ENCODE measurements around the gene MSH3.
"Not testable (repeated sequence)": the region's sequence is repeated elsewhere in the genome, so short reads cannot be mapped to it uniquely, and the experiment has no call there.

Gene MSH3

DNA sequence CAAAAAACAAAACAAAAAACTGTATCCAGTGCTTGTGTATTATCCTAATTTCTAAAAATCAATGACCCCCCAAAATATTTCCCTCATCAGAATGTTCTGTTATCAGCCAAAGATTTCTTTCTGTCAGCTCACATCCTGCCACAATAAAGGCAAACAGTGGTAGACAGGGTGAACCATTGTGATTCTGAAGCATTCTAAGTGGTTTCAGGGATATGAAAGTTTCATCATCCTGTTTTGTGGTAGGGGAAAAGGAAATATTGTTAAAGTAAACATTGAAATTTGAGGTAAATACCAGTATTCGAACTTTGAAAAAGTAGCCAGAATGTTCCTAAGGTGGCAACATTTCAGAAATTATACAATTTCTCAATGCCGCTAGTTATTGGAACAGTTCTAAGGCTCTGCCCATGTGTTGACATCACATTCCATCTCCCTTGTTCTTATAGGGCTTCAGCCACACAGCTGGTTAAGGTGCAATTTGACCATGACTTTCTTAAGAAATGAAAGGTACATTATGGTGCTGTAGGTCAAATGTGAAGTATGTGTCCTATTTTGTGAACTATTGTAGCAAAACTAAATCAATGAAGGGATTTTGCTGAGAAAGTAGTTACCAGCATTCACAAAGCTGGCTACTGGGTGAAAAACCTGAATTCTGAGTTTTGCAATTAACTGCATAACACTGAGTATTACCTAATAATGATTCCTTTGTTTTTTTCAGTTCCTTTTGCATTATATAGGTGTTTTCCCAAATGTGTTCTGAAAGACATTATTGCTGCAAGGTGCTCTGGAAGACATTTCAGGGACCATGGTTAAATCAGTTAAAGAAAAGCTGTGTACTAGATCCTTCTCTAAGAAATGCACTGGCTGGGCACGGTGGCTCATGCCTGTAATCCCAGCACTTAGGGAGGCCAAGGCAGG is 198.1 kb downstream of the MSH3 start:
- no peak for DNase-seq (ENCODE audit: low read depth, low spot score)

DNA sequence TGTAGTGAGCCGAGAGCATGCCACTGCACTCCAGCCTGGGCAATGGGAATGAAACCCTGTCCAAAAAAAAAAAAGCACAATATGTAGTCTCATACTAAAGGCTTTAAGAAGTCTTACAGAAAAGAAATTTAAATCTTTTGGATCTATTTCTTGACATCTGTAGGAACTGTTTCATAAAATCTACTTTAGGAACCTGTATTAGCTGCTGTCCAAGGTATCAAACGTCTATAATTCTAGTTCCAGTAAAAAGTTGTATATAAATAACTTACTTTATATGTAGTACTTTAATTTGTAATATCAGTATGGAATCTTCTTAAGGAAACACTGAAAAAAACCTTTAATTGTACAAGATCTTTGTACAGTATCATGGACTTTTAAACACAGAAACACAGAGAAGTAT is 199.0 kb downstream of the MSH3 start:
- DNase-seq (ENCODE audit: low read depth, low spot score): no peak

DNA sequence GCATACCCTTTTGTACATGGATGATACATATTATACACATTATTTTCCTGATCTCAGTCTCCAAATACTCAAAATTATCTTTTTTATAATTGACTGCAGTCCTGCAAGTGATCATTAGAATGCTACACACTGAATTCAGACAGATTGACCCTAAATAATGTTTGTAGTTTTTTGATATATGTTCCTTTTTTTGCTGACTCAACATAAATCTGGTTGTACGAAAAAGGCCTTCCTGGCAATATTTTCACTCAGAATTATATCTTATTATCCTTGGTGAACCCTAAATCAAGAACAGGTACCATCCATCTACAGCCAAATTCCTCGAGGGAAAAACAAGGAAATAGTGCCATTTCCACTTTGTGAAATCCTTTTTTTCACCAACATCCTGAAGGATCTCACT is 200.1 kb downstream of the MSH3 start:
- no peak for DNase-seq (ENCODE audit: low read depth, low spot score)

DNA sequence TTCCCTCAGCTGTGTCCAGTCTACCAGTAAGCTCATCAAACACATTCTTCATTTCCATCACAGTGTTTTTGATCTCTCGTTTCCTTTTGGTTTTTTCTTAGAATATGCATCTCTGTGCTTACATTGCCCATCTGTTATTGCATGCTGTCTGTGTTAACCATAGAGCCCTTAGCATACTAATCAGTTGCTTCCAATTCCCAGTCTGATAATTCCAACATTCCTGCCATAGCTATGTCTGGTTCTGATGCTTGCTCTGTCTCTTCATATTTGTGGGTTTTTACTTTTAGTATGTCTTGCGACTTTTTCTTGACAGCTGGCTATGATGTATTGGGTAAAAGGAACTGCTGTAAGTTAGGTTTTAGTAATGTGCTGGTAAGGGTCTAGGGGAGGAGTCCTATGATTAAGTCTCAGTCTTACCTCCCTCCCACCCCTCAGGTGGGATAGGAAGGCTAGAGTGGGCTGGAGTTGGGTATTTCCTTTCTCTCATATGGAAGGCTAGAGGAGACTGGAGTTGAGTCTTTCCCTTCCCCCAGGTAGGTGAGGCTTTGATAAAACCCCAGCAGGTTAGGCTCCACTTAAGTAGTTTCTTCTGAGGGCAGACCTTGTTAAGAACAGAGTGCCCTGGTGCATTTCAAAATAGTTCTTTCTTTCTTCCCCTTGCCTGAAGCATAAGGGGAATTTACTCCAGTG is 206.6 kb downstream of the MSH3 start:
- no peak for DNase-seq (ENCODE audit: low read depth, low spot score)

DNA sequence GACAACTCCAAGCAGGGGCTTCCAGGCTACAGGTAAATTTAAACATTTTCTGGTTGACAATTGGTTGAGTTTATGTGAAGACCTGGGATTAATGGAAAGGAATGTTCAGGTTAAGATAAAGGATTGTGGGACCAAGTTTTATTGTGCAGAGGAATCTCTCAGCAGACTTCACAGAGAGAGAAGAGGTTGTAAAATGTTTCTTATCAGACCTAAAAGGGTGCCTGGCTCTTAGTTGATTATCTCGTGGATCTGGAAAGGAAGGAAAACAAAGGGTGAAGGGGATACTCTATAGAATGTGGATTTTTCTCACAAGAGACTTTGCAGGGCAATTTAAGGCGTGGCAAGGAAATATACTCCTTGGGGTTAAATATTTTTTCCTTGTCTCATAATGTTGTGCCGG is 209.3 kb downstream of the MSH3 start:
- DNase-seq (ENCODE audit: low read depth, low spot score): no peak

DNA sequence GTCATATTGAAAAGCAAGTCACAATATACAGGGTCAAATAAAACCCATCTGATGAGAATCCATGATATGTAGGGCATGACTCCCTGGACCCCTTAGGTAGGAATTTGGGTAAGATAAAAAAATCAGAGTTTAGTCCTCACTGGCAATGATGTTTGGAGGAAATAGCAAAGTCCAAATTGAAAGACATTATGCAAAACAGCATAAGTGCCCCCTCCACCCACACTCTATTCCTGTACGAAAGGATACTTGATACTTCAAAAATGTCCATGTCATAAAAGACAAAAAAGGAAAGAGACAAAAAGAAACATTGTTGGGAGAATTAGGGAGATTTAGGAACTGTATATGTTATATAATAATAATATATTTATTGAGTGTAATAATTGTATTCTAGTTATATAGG is 209.7 kb downstream of the MSH3 start:
- DNase-seq (ENCODE audit: low read depth, low spot score): no peak

GRCh38 chr5:80864706-80865435 is 210.4 kb downstream of the MSH3 start:
- DNase-seq (ENCODE audit: low read depth, low spot score): no peak

- DNase-seq (ENCODE audit: low read depth, low spot score): no peak
Measured at GRCh38 chr5:80865551-80865950, 211.1 kb downstream of the MSH3 start.

DNA sequence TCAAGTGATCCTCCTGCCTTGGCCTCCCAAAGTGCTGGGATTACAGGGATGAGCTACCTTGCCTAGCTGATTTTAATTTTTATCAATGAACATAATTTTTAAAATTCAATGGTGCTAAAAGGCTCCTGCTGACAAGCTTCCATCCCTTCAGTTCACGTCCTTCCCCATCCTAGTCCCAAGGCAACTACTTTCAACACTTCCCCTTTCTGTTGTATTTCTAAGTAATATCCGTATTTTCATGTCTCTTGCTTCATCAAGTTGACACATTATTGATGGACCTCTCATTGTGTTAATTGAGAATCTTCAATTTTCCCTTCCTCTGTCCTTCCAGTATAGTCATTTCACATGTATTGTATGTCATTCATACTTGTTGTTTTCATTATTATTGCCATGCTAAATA is 211.9 kb downstream of the MSH3 start:
- no peak for DNase-seq (ENCODE audit: low read depth, low spot score)

DNA sequence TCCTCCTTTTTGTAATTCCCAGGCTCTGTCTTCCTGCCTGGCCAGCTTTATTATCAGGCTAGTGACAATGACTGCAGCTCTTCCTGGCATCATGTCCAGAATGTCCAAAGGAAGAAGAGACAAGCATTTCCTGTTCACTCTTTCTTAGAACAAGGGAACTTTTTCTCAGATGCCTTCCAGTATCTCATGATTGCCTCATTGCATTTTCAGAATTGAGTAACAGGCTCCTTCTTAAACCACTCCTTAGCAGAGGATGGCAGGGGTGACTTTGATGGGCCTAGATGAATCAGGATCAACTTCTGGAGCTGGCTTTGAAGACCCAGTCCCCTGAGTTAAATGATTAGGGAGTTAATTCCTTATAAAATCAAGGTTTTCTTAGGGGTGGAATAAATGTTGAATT is 212.8 kb downstream of the MSH3 start:
- no peak for DNase-seq (ENCODE audit: low read depth, low spot score)

DNA sequence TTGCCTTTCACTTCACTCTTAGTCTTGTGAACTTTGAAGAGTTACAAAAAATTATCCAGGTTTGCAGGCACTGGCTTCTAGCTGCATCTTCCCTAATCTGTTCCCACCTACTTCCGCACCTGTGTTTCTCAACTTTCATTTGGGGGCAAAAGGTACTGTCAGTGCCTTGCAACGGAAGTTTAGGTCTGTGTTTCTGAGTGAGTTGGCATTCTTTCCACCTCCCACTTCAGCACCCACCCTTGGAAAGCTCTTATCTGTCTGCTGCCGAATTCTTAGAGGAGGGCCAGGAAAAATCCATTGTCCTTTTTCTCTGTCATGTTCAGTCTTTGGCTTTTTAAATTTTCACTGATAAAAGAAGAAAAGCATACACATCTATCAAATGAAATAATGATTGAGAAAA is 216.0 kb downstream of the MSH3 start:
- no peak for DNase-seq (ENCODE audit: low read depth, low spot score)

- no peak for DNase-seq (ENCODE audit: low read depth, low spot score)
Measured at GRCh38 chr5:80871541-80871961, 217.1 kb downstream of the MSH3 start.

- DNase-seq (ENCODE audit: low read depth, low spot score): no peak
Measured at GRCh38 chr5:80874162-80874561, 219.7 kb downstream of the MSH3 start.

- no peak for DNase-seq (ENCODE audit: low read depth, low spot score)
Measured at GRCh38 chr5:80877592-80877991, 223.1 kb downstream of the MSH3 start.

DNA sequence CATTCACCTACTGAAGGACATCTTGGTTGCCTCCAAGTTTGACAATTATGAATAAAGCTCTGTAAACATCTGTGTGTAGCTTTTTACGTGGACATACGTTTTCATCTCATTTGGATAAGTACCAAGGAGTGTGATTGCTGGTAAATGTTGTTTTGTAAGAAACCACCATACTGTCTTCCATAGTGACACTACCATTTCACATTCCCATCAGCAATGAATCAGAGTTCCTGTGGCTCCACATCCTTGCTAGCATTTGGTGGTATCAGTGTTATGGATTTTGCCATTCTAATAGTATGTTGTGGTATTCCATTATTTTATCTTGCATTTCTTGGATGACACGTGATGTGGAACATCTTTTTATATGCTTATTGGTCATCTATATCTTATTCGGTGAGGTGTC is 227.3 kb downstream of the MSH3 start:
- DNase-seq (ENCODE audit: low read depth, low spot score): no peak

GRCh38 chr5:80883390-80883789 is 228.9 kb downstream of the MSH3 start:
- not testable (repeated sequence) for DNase-seq (ENCODE audit: low read depth, low spot score)

DNA sequence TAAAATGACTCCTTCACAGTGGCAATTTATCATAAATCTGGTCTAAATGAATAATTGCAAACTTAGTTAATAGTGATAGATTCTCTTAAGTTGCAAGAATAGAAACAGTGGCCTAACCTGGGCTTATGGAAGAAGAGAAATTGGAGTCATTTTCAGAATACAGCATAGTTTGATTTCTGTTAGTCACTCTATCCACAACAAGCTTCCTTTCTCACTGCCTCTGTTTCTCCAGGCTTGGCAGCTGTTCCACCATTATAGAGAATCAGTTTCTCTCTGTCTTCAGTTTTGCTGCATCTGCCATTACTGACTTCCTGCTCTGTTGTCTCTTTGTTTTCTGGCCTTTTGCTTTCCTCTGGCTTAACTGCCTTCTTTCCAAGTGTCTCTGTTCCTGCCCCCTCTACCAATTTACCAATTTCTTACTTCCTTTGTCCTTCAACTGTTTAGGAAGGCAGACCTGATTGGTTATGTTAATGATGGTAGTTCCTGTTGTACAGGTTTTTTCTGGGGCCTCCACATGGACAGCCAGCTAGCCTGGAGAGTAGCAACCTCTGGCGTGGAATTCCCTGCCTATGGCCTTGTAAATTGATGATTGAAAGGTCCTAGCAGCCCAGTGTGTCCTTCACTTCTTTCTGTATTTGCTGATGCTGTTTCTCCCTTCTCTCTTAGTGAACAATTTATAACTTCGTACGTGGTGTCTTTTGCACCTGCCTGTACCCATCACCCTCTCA is 229.8 kb downstream of the MSH3 start:
- no peak for DNase-seq (ENCODE audit: low read depth, low spot score)

DNA sequence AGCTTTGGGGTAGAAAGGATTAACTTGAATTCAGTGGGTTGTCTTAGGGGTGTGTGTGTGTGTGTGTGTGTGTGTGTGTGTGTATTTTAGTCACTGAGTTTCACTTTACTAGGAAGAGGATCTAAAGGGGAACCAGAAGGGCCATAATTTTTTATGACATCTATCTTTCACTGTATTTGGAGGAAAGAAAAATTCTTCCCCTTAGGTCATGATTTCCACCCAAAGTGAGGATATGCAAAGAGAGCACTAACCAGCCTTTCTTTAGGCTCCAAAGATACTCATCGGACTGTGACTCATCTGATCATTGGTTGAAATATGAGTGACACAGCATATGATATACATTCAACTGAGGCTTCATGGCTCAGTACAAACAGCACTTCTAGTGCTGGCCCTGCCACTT is 230.5 kb downstream of the MSH3 start:
- no peak for DNase-seq (ENCODE audit: low read depth, low spot score)

DNA sequence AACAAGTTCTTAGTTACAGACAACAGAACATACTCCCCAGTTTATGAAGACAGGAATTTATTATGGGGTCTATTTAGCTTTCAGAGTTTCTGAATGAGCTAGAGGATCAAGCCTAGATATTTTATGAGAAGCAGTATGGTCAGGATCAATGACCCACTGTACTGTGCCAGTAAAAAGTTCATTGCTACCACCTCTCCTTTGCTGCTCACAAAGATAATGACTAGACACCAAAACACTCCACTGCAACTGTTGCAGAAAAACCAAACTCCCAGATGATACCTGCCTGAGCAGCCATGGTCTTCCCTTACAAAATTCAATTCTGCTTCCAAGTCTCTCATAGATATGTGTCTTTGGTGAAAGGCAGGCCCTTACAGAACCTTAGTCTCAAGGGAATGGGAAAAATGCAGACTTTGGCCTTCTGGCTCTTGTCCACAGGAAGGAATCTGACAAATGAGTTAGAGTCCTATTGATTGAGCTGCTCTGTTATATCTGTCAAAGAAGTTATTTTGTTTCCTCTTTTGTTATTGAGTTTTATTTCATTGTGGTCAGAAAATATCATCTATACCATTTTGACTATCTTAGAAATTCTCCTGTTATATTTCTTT is 231.0 kb downstream of the MSH3 start:
- DNase-seq (ENCODE audit: low read depth, low spot score): no peak

GRCh38 chr5:80894083-80894482 is 239.6 kb downstream of the MSH3 start:
- DNase-seq (ENCODE audit: low read depth, low spot score): no peak

DNA sequence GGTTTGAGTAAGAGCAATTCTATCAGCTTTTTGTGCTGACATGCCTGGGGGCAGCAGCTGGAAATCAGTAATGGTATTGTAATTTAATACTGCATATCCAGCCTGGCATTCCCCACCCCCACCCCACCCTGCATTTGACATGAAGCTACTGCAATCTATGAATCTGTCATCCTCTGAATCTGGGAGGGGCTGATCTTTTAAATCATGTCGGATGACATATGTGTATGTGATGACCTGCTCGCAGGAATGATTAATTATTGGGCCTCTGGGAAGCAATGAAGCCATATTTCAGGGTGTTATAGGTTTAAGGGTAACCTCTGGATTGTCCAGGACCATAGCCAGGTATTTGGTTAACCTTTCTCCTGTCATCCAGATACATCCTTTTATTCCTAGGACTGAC is 241.1 kb downstream of the MSH3 start:
- no peak for DNase-seq (ENCODE audit: low read depth, low spot score)

Data from iPS DF 19.7 (cell line).